GM13977 (cell line): Measurements from ENCODE around the gene ESR1.

Experiments used
- DNase-seq: peaks from one replicate; pipeline ENCODE4 v3.0.0; 2012; ENCODE audit warnings: low spot score
- CTCF ChIP-seq: IDR thresholded peaks from 2 replicates; pipeline ENCODE4 v1.5.1; 2012; ENCODE audit warnings: mild to moderate bottlenecking, control low read depth; ENCODE audit not compliant: insufficient read depth; ENCODE audit errors: extremely low read depth, missing control alignments
- in situ Hi-C: fragments of 300-500 bp; cut with MboI; formaldehyde crosslinking; loops from one replicate; pipeline ENCODE4 v1.12.0; 2022; ENCODE audit warnings: low sequenced_read_pairs, low pct_unique_long_range_greater_than_20kb, mixed read lengths, inconsistent platforms; ENCODE audit not compliant: unreplicated experiment

Gene ESR1

GRCh38 chr6:151998784-151999183, 191.3 kb downstream of the ESR1 start:
- no peak for DNase-seq
- in situ Hi-C loops = no loop called here

GRCh38 chr6:151999194-151999593, 191.7 kb downstream of the ESR1 start:
- in situ Hi-C loops = no loop called here
- no peak for TF ChIP-seq CTCF
- DNase-seq = no peak

More at GRCh38 chr6:151998784-151999183, 191.3 kb downstream of the ESR1 start:
- TF ChIP-seq CTCF = no peak

- in situ Hi-C loops = no loop called here
- TF ChIP-seq CTCF = no peak
- DNase-seq = no peak
These were observed 193.9 kb downstream of the ESR1 start for GRCh38 chr6:152001408-152001807.

DNA sequence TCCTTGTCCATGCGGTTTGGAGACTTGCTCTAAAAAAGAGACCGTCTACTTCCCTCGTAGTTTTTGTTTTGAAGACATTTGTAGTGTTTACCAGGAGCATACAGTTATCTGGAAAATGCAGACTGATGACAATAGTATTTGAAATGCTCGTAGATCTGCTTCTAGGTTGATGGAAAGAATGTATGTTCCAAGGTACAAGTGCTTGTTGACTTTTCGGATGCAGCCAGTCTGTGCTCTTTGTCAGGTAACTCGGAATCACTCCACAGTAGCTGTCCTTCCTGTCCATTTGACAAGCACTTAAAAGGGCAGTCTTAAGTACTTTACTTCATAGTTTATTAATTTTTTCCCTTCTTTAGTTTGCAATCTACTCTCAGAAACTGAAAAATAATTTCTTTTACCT, 194.8 kb downstream of the ESR1 start:
- in situ Hi-C loops = no loop called here
- no peak for DNase-seq
- no peak for TF ChIP-seq CTCF

DNA sequence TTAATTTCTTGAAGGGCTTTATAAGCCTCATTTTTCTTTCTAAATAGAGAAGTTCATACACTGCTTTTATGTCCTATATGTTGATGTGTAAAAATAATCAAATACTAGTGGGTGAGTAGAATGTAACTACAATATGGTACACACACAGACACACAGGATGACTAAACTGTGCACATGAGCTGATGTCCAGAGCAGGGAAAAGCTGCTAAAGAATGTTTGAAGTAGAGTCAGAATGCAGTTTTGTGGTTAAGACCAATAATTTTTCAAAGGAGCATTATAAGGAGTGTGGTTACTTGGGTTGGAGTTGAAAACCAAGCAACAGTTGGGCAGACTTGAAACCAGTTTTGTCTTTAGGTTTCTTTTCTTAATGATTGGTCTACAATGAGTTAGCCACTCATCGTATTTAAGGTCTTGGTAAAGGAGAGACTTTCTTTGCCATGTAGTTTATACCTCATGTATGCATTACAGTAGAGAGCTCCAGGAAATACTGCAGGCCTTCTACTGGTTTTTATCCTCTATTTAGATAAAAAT, 196.6 kb downstream of the ESR1 start:
- no peak for TF ChIP-seq CTCF
- in situ Hi-C loops = no loop called here
- DNase-seq = no peak

DNA sequence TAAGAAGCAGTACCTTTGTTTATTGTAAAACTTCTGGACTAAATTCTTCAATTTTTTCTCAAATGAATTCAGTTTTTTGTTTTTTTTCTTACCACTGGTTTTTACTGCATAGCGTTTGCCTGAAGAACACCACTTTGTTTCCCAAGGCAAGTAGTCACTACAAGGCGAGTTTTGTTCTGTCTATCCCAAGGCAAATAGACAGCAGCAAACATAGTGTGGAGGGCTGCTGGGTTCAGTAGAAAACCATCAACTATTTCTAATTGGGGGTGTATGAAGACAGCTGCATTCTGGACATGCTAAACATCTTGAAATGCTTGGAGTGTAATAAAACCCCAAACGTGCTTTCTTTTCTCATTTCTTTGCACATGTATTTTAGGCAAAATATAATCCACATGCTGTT, 197.4 kb downstream of the ESR1 start:
- in situ Hi-C loops = no loop called here
- DNase-seq = no peak
- no peak for TF ChIP-seq CTCF

GRCh38 chr6:152008779-152009178, 201.3 kb downstream of the ESR1 start:
- in situ Hi-C loops = no loop called here
- no peak for DNase-seq
- no peak for TF ChIP-seq CTCF
